Measurements from ENCODE around the gene SLC12A1. TPM values are rescaled to one million over a fixed set of nuclear protein-coding genes. Genes with fewer than 3 reads are reported as not detected.

The SLC12A1 gene
- total and polyA plus RNA-seq, 8 donors = 0.03 to 0.23 (median 0.05) TPM; not detected in 5

GRCh38 chr15:48266024-48266689 is 60.1 kb downstream of the SLC12A1 start:
- Histone ChIP-seq H3K4me3 (no peak overlapping the region), H3K9me3 (no peaks in the 10 kb centered on the region), H3K4me1 (no peaks in the 10 kb centered on the region), H3K27ac (no peak overlapping the region), H3K27me3 (peaks cover 0 to 5% (median 0%) of the 10 kb centered on the region in 4 donors), H3K36me3 (no peaks in the 10 kb centered on the region)
- intact Hi-C loops (cut with DNase I) = loop anchor here in 1 of 3 donors (10.0 kb wide), 1 partner anchor 61 kb away; the partner anchor contains the start of gene SLC12A1
- FAIRE-seq (no peak), DNase-seq (no peak), ATAC-seq (no peak)
- 44 to 58% methylated on average over 4 of the region's 4 CpGs for WGBS, 2 donors
- TF ChIP-seq CTCF (IDR thresholded peaks at IDR 0.05) = no peak

GRCh38 chr15:48267766-48268165 is 61.7 kb downstream of the SLC12A1 start:
- ATAC-seq (no peak), DNase-seq (no peak), FAIRE-seq (no peak)
- H3K4me3 ChIP-seq = no peak overlapping the region
- H3K9me3 ChIP-seq = no peaks in the 10 kb centered on the region
- TF ChIP-seq CTCF (IDR thresholded peaks at IDR 0.05) = no peak
- no peaks in the 10 kb centered on the region for H3K36me3 ChIP-seq
- no peaks in the 10 kb centered on the region for H3K4me1 ChIP-seq
- intact Hi-C loops (cut with DNase I) = loop anchor here in 1 of 3 donors (10.0 kb wide), 1 partner anchor 63 kb away; the partner anchor contains the start of gene SLC12A1
- H3K27me3 ChIP-seq = peaks cover 0 to 5% (median 0%) of the 10 kb centered on the region in 4 donors
- 61 to 71% methylated on average over 3 of the region's 3 CpGs for WGBS, 2 donors
- H3K27ac ChIP-seq = no peak overlapping the region

DNA sequence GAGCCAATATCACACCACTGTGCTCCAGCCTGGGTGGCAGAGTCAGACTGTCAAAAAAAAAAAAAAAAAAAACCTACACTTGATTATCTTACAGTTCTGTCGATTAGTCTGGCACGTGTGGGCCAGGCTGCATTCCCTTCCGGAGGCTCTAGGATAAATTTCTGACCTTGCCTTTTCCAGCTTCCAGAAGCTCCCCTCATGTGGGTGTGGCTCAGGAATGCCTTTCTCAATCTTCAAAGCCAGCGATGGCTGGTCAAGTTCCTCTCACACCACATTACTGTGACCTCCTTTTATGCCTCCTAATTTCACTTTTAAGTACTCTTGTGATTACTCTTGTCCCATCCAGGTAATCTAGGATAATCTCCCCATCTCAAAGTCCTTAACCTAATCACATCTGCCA is 66.9 kb downstream of the SLC12A1 start:
- DNase-seq = no peak
- WGBS, 2 donors = 44 to 71% methylated on average over 4 of the region's 4 CpGs

GRCh38 chr15:48278666-48279065 is 72.6 kb downstream of the SLC12A1 start:
- Histone ChIP-seq H3K36me3 (no peaks in the 10 kb centered on the region), H3K27me3 (no peaks in the 10 kb centered on the region), H3K4me3 (no peak overlapping the region), H3K27ac (no peak overlapping the region), H3K9me3 (no peaks in the 10 kb centered on the region), H3K4me1 (peaks cover 0 to 3% (median 0%) of the 10 kb centered on the region in 3 donors)
- intact Hi-C loops (cut with DNase I) = no loop called here
- DNase-seq (no peak), FAIRE-seq (no peak), ATAC-seq (no peak)
- TF ChIP-seq CTCF (IDR thresholded peaks at IDR 0.05) = no peak

More for the DNA sequence above, 66.9 kb downstream of the SLC12A1 start:
- ATAC-seq (no peak), FAIRE-seq (no peak)
- Histone ChIP-seq H3K9me3 (no peaks in the 10 kb centered on the region), H3K27ac (no peak overlapping the region), H3K4me3 (no peak overlapping the region), H3K27me3 (no peaks in the 10 kb centered on the region), H3K4me1 (no peaks in the 10 kb centered on the region), H3K36me3 (no peaks in the 10 kb centered on the region)
- intact Hi-C loops (cut with DNase I) = no loop called here
- no peak for TF ChIP-seq CTCF (IDR thresholded peaks at IDR 0.05)

DNA sequence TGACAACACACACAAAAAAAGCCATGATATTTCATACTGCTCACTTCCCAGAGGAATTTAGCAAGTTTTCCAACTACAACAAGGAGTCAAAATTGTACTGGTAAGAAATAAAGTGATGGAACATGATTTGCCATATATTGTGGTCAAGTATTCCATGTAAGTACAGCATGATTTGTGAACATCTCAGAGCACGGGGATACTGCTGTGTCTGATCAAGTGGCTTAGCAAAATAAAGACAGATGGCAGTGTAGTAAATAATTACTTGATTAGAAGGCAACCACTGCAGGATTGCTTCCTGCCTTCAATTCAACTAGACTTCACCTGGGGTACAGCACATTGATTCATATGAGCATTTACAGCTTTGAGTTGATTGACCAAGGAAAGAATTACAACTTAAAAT is 73.5 kb downstream of the SLC12A1 start:
- no peak for DNase-seq
- no peak for ATAC-seq
- no peak for TF ChIP-seq CTCF (IDR thresholded peaks at IDR 0.05)
- WGBS, 2 donors = 50 to 56% methylated on average over 1 of the region's 1 CpG
- H3K27me3 ChIP-seq = no peaks in the 10 kb centered on the region
- peaks cover 0 to 3% (median 0%) of the 10 kb centered on the region in 3 donors for H3K4me1 ChIP-seq
- H3K9me3 ChIP-seq = no peaks in the 10 kb centered on the region
- no peak for FAIRE-seq
- H3K36me3 ChIP-seq = no peaks in the 10 kb centered on the region
- H3K4me3 ChIP-seq = no peak overlapping the region
- intact Hi-C loops (cut with DNase I) = loop anchor here in 1 of 3 donors (10.0 kb wide), 1 partner anchor 1085 kb away; no protein-coding TSS in a partner anchor
- H3K27ac ChIP-seq = no peak overlapping the region
